Activated CD4-positive, alpha-beta T cell treated with anti-CD3 and anti-CD28 coated beads, Interleukin-2, Interleukin-6, amounts not matched to agents 100 ng/mL and 50 ng/mL, durations not matched to agents 16 hours and 8 hours (primary cell): ENCODE data around the gene AFG1L.
"Not testable (repeated sequence)": the region's sequence is repeated elsewhere in the genome, so short reads cannot be mapped to it uniquely, and the experiment has no call there.

Experiments used
- DNase-seq: peaks from one replicate; pipeline ENCODE4 v3.0.0-alpha.2; 2020

The AFG1L gene

GRCh38 chr6:108526739-108527174, 231.9 kb downstream of the AFG1L start:
- DNase-seq, result peak; percentile 23

- DNase-seq, result no peak
Observed at GRCh38 chr6:108528878-108529277, 234.0 kb downstream of the AFG1L start.

- no peak for DNase-seq
Observed at GRCh38 chr6:108531332-108531731, 236.5 kb downstream of the AFG1L start.

- no peak for DNase-seq
Observed at GRCh38 chr6:108535114-108535742, 240.4 kb downstream of the AFG1L start.

- DNase-seq, result not testable (repeated sequence)
Observed at GRCh38 chr6:108535920-108536535, 241.2 kb downstream of the AFG1L start.

GRCh38 chr6:108541843-108542759, 247.2 kb downstream of the AFG1L start:
- DNase-seq, result peak; percentile 68

GRCh38 chr6:108543175-108543940, 248.5 kb downstream of the AFG1L start:
- no peak for DNase-seq

GRCh38 chr6:108544606-108545005, 249.8 kb downstream of the AFG1L start:
- DNase-seq, result no peak

GRCh38 chr6:108546079-108547049, 251.5 kb downstream of the AFG1L start:
- no peak for DNase-seq

- no peak for DNase-seq
Observed at GRCh38 chr6:108549241-108549640, 254.4 kb downstream of the AFG1L start.

GRCh38 chr6:108549741-108550140, 254.9 kb downstream of the AFG1L start:
- DNase-seq, result no peak

GRCh38 chr6:108550256-108550655, 255.4 kb downstream of the AFG1L start:
- no peak for DNase-seq

GRCh38 chr6:108555399-108556052, 260.7 kb downstream of the AFG1L start:
- DNase-seq, result no peak

- no peak for DNase-seq
Observed at GRCh38 chr6:108556250-108556649, 261.4 kb downstream of the AFG1L start.

GRCh38 chr6:108556866-108557493, 262.1 kb downstream of the AFG1L start:
- no peak for DNase-seq

GRCh38 chr6:108557494-108558371, 262.9 kb downstream of the AFG1L start:
- DNase-seq, result peak; percentile 65

- DNase-seq, result peak; percentile 96
Observed at GRCh38 chr6:108558372-108559096, 263.7 kb downstream of the AFG1L start.

- DNase-seq, result peak; percentile 86
Observed at GRCh38 chr6:108559097-108559883, 264.4 kb downstream of the AFG1L start.
